GM12878 (cell line): ENCODE measurements around the gene CD248. TPM values are rescaled to one million over a fixed set of nuclear protein-coding genes. Genes with fewer than 3 reads are reported as not detected.

Experiments used
- ATAC-seq: fragments of 200-7000 bp; cut with Tn5 transposase; 3 replicates; pipeline ENCODE4 v1.9.1; 2020; ENCODE audit warnings: mild to moderate bottlenecking, moderate library complexity
- BruUV-seq: library from RNA; stranded (reverse); fragments of 400-500 nt; replicated peaks from 2 replicates; lab custom pipeline; 2021; lab: Mats Ljungman, UMichigan
- CTCF ChIA-PET: fragments of 300-600 bp; sonication (Branson Sonifier 250); formaldehyde crosslinking; extraction: SDS; loops from one replicate; lab custom pipeline; 2021; ENCODE audit warnings: inconsistent platforms; lab: Yijun Ruan, JAX
- POLR2A ChIA-PET: fragments of 350-600 bp; formaldehyde crosslinking; extraction: SDS; loops from one replicate; lab custom pipeline; 2021; ENCODE audit warnings: inconsistent platforms; lab: Charles Lee
- RAD21 ChIA-PET: fragments of 300-600 bp; sonication (Branson Sonifier 250); formaldehyde crosslinking; loops from one replicate; lab custom pipeline; 2023; ENCODE audit warnings: antibody characterized with exemption; ENCODE audit not compliant: unreplicated experiment; lab: Charles Lee
- SMC1A ChIA-PET: fragments of 300-600 bp; sonication (Branson Sonifier 250); formaldehyde crosslinking; loops from one replicate; lab custom pipeline; 2023; ENCODE audit not compliant: unreplicated experiment, uncharacterized antibody; lab: Charles Lee
- DNase-seq: peaks from one replicate; pipeline ENCODE4 v3.0.0-alpha.2; 2011; ENCODE audit warnings: low read depth, low spot score
- FAIRE-seq: peaks from 3 replicates; lab custom pipeline; 2011; peaks lifted over from hg19 to GRCh38; lab: Jason Lieb, UNC
- H2AFZ ChIP-seq: 2 replicates; pipeline ENCODE4 v1.6.0; 2011; ENCODE audit warnings: low read depth, low read length, control low read depth; ENCODE audit not compliant: control insufficient read depth
- H3K27ac ChIP-seq: 2 replicates; pipeline ENCODE4 v1.5.1; 2011; ENCODE audit warnings: control low read depth; ENCODE audit not compliant: control insufficient read depth, insufficient read depth
- H3K27me3 ChIP-seq, 2 experiments: replicated peaks in 1 of 2; 2 replicates each; pipeline versions ENCODE4 v1.6.0 to v1.6.1; 2011; ENCODE audit warnings: low read length in 1 of 2; ENCODE audit not compliant: control insufficient read depth in 2 of 2, insufficient read depth in 2 of 2
- H3K36me3 ChIP-seq, 2 experiments: 2 replicates each; pipeline ENCODE4 v1.5.1; 2011; ENCODE audit warnings: low read length in 1 of 2; ENCODE audit not compliant: control insufficient read depth in 2 of 2, insufficient read depth in 2 of 2
- H3K4me1 ChIP-seq: 2 replicates; pipeline ENCODE4 v1.6.1; 2011; ENCODE audit warnings: mild to moderate bottlenecking, low read length, moderate library complexity, mixed read lengths; ENCODE audit not compliant: control insufficient read depth, insufficient read depth
- H3K4me2 ChIP-seq: 2 replicates; pipeline ENCODE4 v1.6.0; 2011; ENCODE audit warnings: control low read depth; ENCODE audit not compliant: control insufficient read depth, insufficient read depth
- H3K4me3 ChIP-seq: fragments of 200-600 bp; sonication (generic); 2 replicates; pipeline ENCODE4 v1.5.1; 2016
- H3K79me2 ChIP-seq: 2 replicates; pipeline ENCODE4 v1.6.0; 2011; ENCODE audit warnings: low read length; ENCODE audit not compliant: control insufficient read depth, insufficient read depth
- H3K9ac ChIP-seq: 2 replicates; pipeline ENCODE4 v1.8.0; 2011; ENCODE audit warnings: low read length, control low read depth, mixed read lengths; ENCODE audit not compliant: control insufficient read depth, insufficient read depth
- H3K9me3 ChIP-seq: replicated peaks from 3 replicates; pipeline ENCODE4 v1.5.1; 2011; ENCODE audit warnings: mild to moderate bottlenecking, low read length; ENCODE audit not compliant: control insufficient read depth, insufficient read depth
- H4K20me1 ChIP-seq: 2 replicates; pipeline ENCODE4 v1.6.0; 2011; ENCODE audit not compliant: control insufficient read depth, insufficient read depth
- ATF7 ChIP-seq: fragments of 450-650 bp; IDR thresholded peaks from 2 replicates; pipeline ENCODE4 v1.6.1; 2016; ENCODE audit warnings: low read depth, mild to moderate bottlenecking
- CBFB ChIP-seq: IDR thresholded peaks from 2 replicates; pipeline ENCODE4 v1.6.1; 2016; ENCODE audit warnings: antibody characterized with exemption, low read depth
- CREM ChIP-seq: IDR thresholded peaks from 2 replicates; pipeline ENCODE4 v1.6.1; 2014; ENCODE audit warnings: antibody characterized with exemption, low read depth
- EED ChIP-seq: sonication (generic); IDR thresholded peaks from 2 replicates; pipeline ENCODE4 v1.6.1; 2016; ENCODE audit warnings: antibody characterized with exemption, low read depth
- FOXM1 ChIP-seq: IDR thresholded peaks from 2 replicates; pipeline ENCODE4 v1.6.1; 2012; ENCODE audit warnings: low read depth, mild to moderate bottlenecking, inconsistent platforms, low read length, moderate library complexity
- MYC ChIP-seq: IDR thresholded peaks from 2 replicates; pipeline ENCODE4 v1.6.1; 2011; ENCODE audit warnings: mild to moderate bottlenecking, low read length, moderate library complexity, inconsistent platforms; ENCODE audit not compliant: insufficient read depth, insufficient replicate concordance, insufficient read length, severe bottlenecking
- NBN ChIP-seq: fragments of 450-650 bp; IDR thresholded peaks from 2 replicates; pipeline ENCODE4 v1.6.1; 2016
- NFYB ChIP-seq: IDR thresholded peaks from 2 replicates; pipeline ENCODE4 v1.6.1; 2011; ENCODE audit warnings: low read depth, mild to moderate bottlenecking, low read length, improper control_type of control experiment, moderate library complexity; ENCODE audit not compliant: insufficient read depth
- SUPT20H ChIP-seq: IDR thresholded peaks from 2 replicates; pipeline ENCODE4 v1.6.1; 2011; ENCODE audit warnings: low read depth, mild to moderate bottlenecking, low read length, moderate library complexity, borderline replicate concordance; ENCODE audit not compliant: control insufficient read depth
- WGBS: methylation state at CpG from one replicate; pipeline ENCODE4 v1.1.6; 2016; ENCODE audit warnings: low lambda C conversion rate; ENCODE audit not compliant: insufficient replicate concordance, insufficient coverage; ENCODE audit errors: missing lambda C conversion rate; 5-methylcytosine and 5-hydroxymethylcytosine counted together
- in situ Hi-C: fragments of 300-500 bp; cut with MboI; formaldehyde crosslinking; loops from 9 replicates; pipeline ENCODE4 v1.14.3; 2018; ENCODE audit warnings: mixed read lengths
- intact Hi-C: fragments of 100-400 bp; cut with micrococcal nuclease; formaldehyde crosslinking; loops from one replicate; pipeline ENCODE4 v1.14.2; 2022; ENCODE audit not compliant: unreplicated experiment
- polyA plus RNA-seq, 11 experiments: library from polyadenylated mRNA; depleted of rRNA in 4 of 11; unstranded in 6 of 11; stranded (reverse) in 5 of 11; fragments of >200 nt; fragmentation: Nextera tagmentation in 4 of 11; fragmentation: Illumina TruSeq in 1 of 11; extraction: Ambion mirVana in 4 of 11; extraction: Trizol in 1 of 11; gene quantifications; 1 replicate in 1 of 11; 2 replicates in 10 of 11; pipeline versions ENCODE4 v1.2.1 to v1.2.3, GENCODE V29; 2011 to 2016; ENCODE audit warnings: inconsistent platforms in 2 of 11, missing spikeins in 2 of 11, low read depth in 1 of 11
- total RNA-seq, 4 experiments: library from RNA; depleted of rRNA in 3 of 4; stranded (reverse); fragments of >200 nt in 3 of 4; fragmentation: Illumina TruSeq in 1 of 4; extraction: Trizol in 1 of 4; gene quantifications; 2 replicates each; pipeline versions ENCODE4 v1.2.1 to v1.2.3, GENCODE V29; 2013 to 2021
- TF ChIP-seq, protein P1 (sequence below): fragments of 450-650 bp; IDR thresholded peaks from 2 replicates; pipeline ENCODE4 v1.6.1; 2016; ENCODE audit warnings: mild to moderate bottlenecking, moderate library complexity, borderline replicate concordance
- TF ChIP-seq, protein P2 (sequence below): fragments of 450-650 bp; IDR thresholded peaks from 2 replicates; pipeline ENCODE4 v1.6.1; 2017; ENCODE audit warnings: mild to moderate bottlenecking, moderate library complexity
- TF ChIP-seq, protein P3 (sequence below): IDR thresholded peaks from 2 replicates; pipeline ENCODE4 v1.6.1; 2012; ENCODE audit warnings: low read depth, low read length, improper control_type of control experiment

Gene CD248
- total and polyA plus RNA-seq, 10 of the 15 experiments (the other 5 are each of a cell fraction or from before 2014, with no cell fraction given), result 0.10 to 0.21 (median 0.20) TPM; not detected in 7

DNA sequence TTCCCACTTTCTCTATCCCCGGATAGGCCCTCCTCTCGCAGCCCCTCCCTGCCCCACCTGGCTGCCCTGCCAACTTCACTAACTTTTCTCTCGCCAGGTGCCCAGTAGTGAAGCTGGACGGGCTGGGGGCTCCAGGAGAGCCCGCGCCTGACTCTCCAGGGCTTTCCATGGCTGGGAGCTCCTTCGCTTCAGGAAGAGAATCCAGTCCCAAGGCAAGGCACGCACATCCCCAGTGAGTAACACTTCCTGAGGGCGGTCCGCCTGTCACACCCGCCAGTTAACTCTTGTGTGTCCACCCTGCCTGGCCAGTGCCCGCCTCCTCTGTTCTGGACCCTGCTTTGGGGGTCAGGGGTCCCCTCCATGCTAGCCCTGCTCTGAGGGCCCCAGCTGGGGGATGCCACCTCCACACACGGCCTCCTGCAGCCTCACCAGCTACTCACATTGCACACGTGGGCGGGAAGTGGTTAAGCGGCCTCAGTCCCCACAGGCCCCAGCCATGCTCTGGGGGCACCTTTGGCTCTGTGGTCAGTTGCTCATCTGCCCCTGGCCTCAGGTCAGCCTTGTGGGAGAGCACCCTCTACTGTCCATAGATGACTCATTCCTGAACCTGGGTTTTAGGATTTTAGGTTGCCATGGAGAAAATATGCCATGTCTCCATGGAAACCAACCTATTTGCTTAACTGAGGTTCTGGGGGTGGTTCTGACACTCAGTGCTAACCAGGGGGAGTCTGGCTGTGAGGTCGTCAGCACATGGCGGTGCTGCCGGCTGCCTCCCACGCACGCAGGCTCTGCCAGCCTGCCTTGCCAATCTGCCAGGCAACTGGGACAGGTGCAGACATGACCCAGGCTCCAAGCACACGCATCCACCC lies 19.6 kb upstream of the CD248 start, which contains the start of gene RIN1:
Gene RIN1 (minus strand): TSS at position 201 of the 869 bp plus-strand sequence. CDS start 32 bp downstream, at position 169.
- WGBS, result under 1% methylated on average over 22 of the region's 22 CpGs
- ChIA-PET POLR2A (interaction anchor here (2.2 to 2.3 kb wide), 2 partner anchors 9 to 25 kb away, joined by 15 to 16 read pairs; partner anchors contain the start of gene BRMS1), RAD21 (interaction anchor here (0.7 to 3.6 kb wide), 5 partner anchors 9 to 270 kb away, joined by 3 to 49 read pairs (median 3); partner anchors contain the start of gene BRMS1), CTCF (interaction anchor here (0.7 to 2.6 kb wide), 8 partner anchors 9 to 210 kb away, joined by 3 to 50 read pairs (median 3); partner anchors contain the start of genes BRMS1 and YIF1A), SMC1A (interaction anchor here (1.3 to 2.2 kb wide), 2 partner anchors 9 to 24 kb away, joined by 6 to 16 read pairs; no protein-coding TSS in a partner anchor)
- H3K79me2 ChIP-seq, result no peaks in the 10 kb centered on the region
- peaks cover 21% of the 10 kb centered on the region for H3K4me1 ChIP-seq
- ATAC-seq (peak; percentile 94), DNase-seq (peak; percentile 83), FAIRE-seq (peak; percentile 64)
- H2AFZ ChIP-seq, result no peak within 1 kb of the TSS; the same call in 1 of the 2 replicates
- no peak within 1 kb of the TSS for H3K27ac ChIP-seq
- no peak within 1 kb of the TSS for H3K4me3 ChIP-seq
- H3K9me3 ChIP-seq, result no peaks in the 10 kb centered on the region
- in situ Hi-C loops (no loop called here), intact Hi-C loops (no loop called here)
- H4K20me1 ChIP-seq, result no peaks in the 10 kb centered on the region
- H3K36me3 ChIP-seq, result peaks cover 0 to 14% of the 10 kb centered on the region in 2 experiments; a peak in 3 of 4 replicates
- no TSS peak for BruUV-seq
- H3K9ac ChIP-seq, result no peak within 1 kb of the TSS
- H3K27me3 ChIP-seq, result no peaks in the 10 kb centered on the region
- H3K4me2 ChIP-seq, result peak within 1 kb of the TSS; percentile 62
- TF ChIP-seq FOXM1 (peak; percentile 45; the same call in 1 of the 2 replicates), SUPT20H (no peak), ATF7 (peak; percentile 64), MYC (no peak), EED (peak; percentile 35; the same call in 1 of the 2 replicates), CBFB (peak; percentile 90), CREM (peak; percentile 59), NBN (0 out of 2 replicates have a peak, but pooled peaks have one; percentile 39), NFYB (no peak)
- TF ChIP-seq, protein P1, sequence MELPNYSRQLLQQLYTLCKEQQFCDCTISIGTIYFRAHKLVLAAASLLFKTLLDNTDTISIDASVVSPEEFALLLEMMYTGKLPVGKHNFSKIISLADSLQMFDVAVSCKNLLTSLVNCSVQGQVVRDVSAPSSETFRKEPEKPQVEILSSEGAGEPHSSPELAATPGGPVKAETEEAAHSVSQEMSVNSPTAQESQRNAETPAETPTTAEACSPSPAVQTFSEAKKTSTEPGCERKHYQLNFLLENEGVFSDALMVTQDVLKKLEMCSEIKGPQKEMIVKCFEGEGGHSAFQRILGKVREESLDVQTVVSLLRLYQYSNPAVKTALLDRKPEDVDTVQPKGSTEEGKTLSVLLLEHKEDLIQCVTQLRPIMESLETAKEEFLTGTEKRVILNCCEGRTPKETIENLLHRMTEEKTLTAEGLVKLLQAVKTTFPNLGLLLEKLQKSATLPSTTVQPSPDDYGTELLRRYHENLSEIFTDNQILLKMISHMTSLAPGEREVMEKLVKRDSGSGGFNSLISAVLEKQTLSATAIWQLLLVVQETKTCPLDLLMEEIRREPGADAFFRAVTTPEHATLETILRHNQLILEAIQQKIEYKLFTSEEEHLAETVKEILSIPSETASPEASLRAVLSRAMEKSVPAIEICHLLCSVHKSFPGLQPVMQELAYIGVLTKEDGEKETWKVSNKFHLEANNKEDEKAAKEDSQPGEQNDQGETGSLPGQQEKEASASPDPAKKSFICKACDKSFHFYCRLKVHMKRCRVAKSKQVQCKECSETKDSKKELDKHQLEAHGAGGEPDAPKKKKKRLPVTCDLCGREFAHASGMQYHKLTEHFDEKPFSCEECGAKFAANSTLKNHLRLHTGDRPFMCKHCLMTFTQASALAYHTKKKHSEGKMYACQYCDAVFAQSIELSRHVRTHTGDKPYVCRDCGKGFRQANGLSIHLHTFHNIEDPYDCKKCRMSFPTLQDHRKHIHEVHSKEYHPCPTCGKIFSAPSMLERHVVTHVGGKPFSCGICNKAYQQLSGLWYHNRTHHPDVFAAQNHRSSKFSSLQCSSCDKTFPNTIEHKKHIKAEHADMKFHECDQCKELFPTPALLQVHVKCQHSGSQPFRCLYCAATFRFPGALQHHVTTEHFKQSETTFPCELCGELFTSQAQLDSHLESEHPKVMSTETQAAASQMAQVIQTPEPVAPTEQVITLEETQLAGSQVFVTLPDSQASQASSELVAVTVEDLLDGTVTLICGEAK, result 0 out of 2 replicates have a peak, but pooled peaks have one; percentile 10
- TF ChIP-seq, protein P2, sequence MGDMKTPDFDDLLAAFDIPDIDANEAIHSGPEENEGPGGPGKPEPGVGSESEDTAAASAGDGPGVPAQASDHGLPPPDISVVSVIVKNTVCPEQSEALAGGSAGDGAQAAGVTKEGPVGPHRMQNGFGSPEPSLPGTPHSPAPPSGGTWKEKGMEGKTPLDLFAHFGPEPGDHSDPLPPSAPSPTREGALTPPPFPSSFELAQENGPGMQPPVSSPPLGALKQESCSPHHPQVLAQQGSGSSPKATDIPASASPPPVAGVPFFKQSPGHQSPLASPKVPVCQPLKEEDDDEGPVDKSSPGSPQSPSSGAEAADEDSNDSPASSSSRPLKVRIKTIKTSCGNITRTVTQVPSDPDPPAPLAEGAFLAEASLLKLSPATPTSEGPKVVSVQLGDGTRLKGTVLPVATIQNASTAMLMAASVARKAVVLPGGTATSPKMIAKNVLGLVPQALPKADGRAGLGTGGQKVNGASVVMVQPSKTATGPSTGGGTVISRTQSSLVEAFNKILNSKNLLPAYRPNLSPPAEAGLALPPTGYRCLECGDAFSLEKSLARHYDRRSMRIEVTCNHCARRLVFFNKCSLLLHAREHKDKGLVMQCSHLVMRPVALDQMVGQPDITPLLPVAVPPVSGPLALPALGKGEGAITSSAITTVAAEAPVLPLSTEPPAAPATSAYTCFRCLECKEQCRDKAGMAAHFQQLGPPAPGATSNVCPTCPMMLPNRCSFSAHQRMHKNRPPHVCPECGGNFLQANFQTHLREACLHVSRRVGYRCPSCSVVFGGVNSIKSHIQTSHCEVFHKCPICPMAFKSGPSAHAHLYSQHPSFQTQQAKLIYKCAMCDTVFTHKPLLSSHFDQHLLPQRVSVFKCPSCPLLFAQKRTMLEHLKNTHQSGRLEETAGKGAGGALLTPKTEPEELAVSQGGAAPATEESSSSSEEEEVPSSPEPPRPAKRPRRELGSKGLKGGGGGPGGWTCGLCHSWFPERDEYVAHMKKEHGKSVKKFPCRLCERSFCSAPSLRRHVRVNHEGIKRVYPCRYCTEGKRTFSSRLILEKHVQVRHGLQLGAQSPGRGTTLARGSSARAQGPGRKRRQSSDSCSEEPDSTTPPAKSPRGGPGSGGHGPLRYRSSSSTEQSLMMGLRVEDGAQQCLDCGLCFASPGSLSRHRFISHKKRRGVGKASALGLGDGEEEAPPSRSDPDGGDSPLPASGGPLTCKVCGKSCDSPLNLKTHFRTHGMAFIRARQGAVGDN, result peak; percentile 59; the same call in 1 of the 2 replicates
- TF ChIP-seq, protein P3, sequence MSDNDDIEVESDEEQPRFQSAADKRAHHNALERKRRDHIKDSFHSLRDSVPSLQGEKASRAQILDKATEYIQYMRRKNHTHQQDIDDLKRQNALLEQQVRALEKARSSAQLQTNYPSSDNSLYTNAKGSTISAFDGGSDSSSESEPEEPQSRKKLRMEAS, result peak; percentile 49; the same call in 1 of the 2 replicates
